Trophoblast cell (in vitro differentiated cells and primary cell): ENCODE measurements around the gene CNP.

Source experiments
- DNase-seq, 2 donors: peaks; one replicate each; pipeline ENCODE4 v3.0.0-alpha.2; 2016
- H2AFZ ChIP-seq: 2 replicates; pipeline ENCODE4 v1.6.1; 2013; ENCODE audit warnings: low read length, moderate library complexity, mild to moderate bottlenecking; ENCODE audit not compliant: insufficient read depth, poor library complexity
- H2AK5ac ChIP-seq: 2 replicates; pipeline ENCODE4 v1.6.1; 2013; ENCODE audit warnings: mild to moderate bottlenecking, low read length
- H2BK120ac ChIP-seq: 2 replicates; pipeline ENCODE4 v1.6.1; 2013; ENCODE audit warnings: low read length, mild to moderate bottlenecking, moderate library complexity; ENCODE audit not compliant: insufficient read depth, poor library complexity
- H2BK12ac ChIP-seq: 2 replicates; pipeline ENCODE4 v1.6.1; 2013; ENCODE audit warnings: mild to moderate bottlenecking, low read length, moderate library complexity
- H2BK5ac ChIP-seq: 2 replicates; pipeline ENCODE4 v1.6.1; 2013; ENCODE audit warnings: low read length, low read depth, moderate library complexity, mild to moderate bottlenecking; ENCODE audit not compliant: poor library complexity
- H3K14ac ChIP-seq: 2 replicates; pipeline ENCODE4 v1.6.1; 2013; ENCODE audit warnings: mild to moderate bottlenecking, low read length
- H3K18ac ChIP-seq: 2 replicates; pipeline ENCODE4 v1.6.1; 2013; ENCODE audit warnings: mild to moderate bottlenecking, low read length
- H3K23ac ChIP-seq: 2 replicates; pipeline ENCODE4 v1.6.1; 2013; ENCODE audit warnings: low read length
- H3K27ac ChIP-seq: 2 replicates; pipeline ENCODE4 v1.5.1; 2013; ENCODE audit warnings: low read depth, mild to moderate bottlenecking, inconsistent platforms, low read length, moderate library complexity
- H3K27me3 ChIP-seq: 2 replicates; pipeline ENCODE4 v1.6.1; 2013; ENCODE audit warnings: inconsistent platforms, mild to moderate bottlenecking, low read length, moderate library complexity; ENCODE audit not compliant: insufficient read depth
- H3K36me3 ChIP-seq, 2 experiments: 1 replicate in 1 of 2; 2 replicates in 1 of 2; pipeline ENCODE4 v1.6.1; 2013; ENCODE audit warnings: low read length in 2 of 2, mild to moderate bottlenecking in 2 of 2, moderate library complexity in 1 of 2; ENCODE audit not compliant: insufficient read depth in 2 of 2, control insufficient read depth in 1 of 2
- H3K4ac ChIP-seq: 2 replicates; pipeline ENCODE4 v1.6.1; 2013; ENCODE audit warnings: low read depth, mild to moderate bottlenecking, low read length, moderate library complexity
- H3K4me1 ChIP-seq, 2 experiments: 1 replicate in 1 of 2; 2 replicates in 1 of 2; pipeline ENCODE4 v1.6.1; 2013; ENCODE audit warnings: low read length in 2 of 2, mild to moderate bottlenecking in 2 of 2, moderate library complexity in 1 of 2; ENCODE audit not compliant: insufficient read depth in 2 of 2, control insufficient read depth in 1 of 2
- H3K4me2 ChIP-seq: 2 replicates; pipeline ENCODE4 v1.6.1; 2013; ENCODE audit warnings: inconsistent platforms, mild to moderate bottlenecking, low read length, moderate library complexity
- H3K4me3 ChIP-seq: 2 replicates; pipeline ENCODE4 v1.5.1; 2013; ENCODE audit warnings: mild to moderate bottlenecking, low read depth, low read length, inconsistent platforms
- H3K79me1 ChIP-seq: one replicate; pipeline ENCODE4 v1.6.1; 2013; ENCODE audit warnings: low read length
- H3K79me2 ChIP-seq: 2 replicates; pipeline ENCODE4 v1.6.1; 2013; ENCODE audit warnings: low read length, mild to moderate bottlenecking; ENCODE audit not compliant: control insufficient read depth, insufficient read depth, poor library complexity
- H3K9ac ChIP-seq: 2 replicates; pipeline ENCODE4 v1.6.1; 2013; ENCODE audit warnings: mild to moderate bottlenecking, low read length
- H3K9me3 ChIP-seq: 2 replicates; pipeline ENCODE4 v1.6.1; 2013; ENCODE audit warnings: low read depth, mild to moderate bottlenecking, control low read depth, inconsistent platforms, low read length; ENCODE audit not compliant: insufficient read depth
- H4K12ac ChIP-seq: 2 replicates; pipeline ENCODE4 v1.6.1; 2013; ENCODE audit warnings: low read depth, mild to moderate bottlenecking, low read length, moderate library complexity
- H4K8ac ChIP-seq: 2 replicates; pipeline ENCODE4 v1.6.1; 2013; ENCODE audit warnings: low read depth, mild to moderate bottlenecking, low read length, moderate library complexity
- H4K91ac ChIP-seq: one replicate; pipeline ENCODE4 v1.6.1; 2013; ENCODE audit warnings: low read depth, mild to moderate bottlenecking, low read length, moderate library complexity
- WGBS: extraction: QIAGEN DNeasy Blood & Tissue Kit; methylation state at CpG from one replicate; pipeline ENCODE4 v1.1.7; 2013; ENCODE audit warnings: missing lambda C conversion rate; ENCODE audit not compliant: insufficient read length, insufficient coverage; ENCODE audit errors: extremely low coverage; 5-methylcytosine and 5-hydroxymethylcytosine counted together

CNP gene

GRCh38 chr17:41968676-41969075 is 2.1 kb downstream of the CNP start:
- Histone ChIP-seq H4K8ac (no peak overlapping the region), H3K23ac (no peak overlapping the region), H4K12ac (no peak overlapping the region), H4K91ac (no peak overlapping the region), H3K27me3 (no peaks in the 10 kb centered on the region), H3K9me3 (no peaks in the 10 kb centered on the region), H3K79me1 (peaks cover 6% of the 10 kb centered on the region), H2AK5ac (no peak overlapping the region), H3K79me2 (peaks cover 6% of the 10 kb centered on the region), H2BK12ac (no peak overlapping the region), H3K18ac (no peak overlapping the region), H3K14ac (no peak overlapping the region), H3K27ac (no peak overlapping the region), H2BK120ac (no peak overlapping the region), H3K4ac (no peak overlapping the region), H3K9ac (no peak overlapping the region), H3K4me2 (no peak overlapping the region), H3K4me3 (no peak overlapping the region), H2AFZ (no peak overlapping the region), H3K36me3 (peaks cover 35 to 40% of the 10 kb centered on the region in 2 experiments), H3K4me1 (peaks cover 8 to 9% of the 10 kb centered on the region in 2 experiments), H2BK5ac (no peak overlapping the region)
- DNase-seq = no peak
- no CpG with 5 or more reads among the region's 10 CpGs for WGBS

DNA sequence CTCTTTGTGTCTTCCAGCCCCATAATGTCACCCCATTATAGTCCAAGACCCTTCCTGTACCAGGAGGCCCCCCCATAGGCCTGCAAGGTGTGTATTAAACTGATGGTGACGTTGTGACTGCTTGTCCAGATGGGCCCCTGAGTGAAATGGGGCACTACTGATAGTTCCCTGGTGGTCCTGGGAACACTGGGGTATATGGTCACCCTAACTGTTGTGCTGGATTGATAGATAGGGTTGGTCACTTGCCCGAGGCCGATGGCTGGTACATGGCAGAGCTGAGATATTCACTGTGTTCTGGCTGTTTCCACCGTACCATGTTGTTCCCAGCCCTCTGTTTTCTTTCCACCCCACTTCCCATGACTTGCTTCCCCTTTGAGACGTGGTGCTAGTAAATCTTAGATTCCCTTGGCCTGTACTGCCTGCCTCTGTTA is 4.3 kb downstream of the CNP start:
- no peak overlapping the region for H3K27ac ChIP-seq
- H4K12ac ChIP-seq = no peak overlapping the region
- DNase-seq = no peak
- H4K91ac ChIP-seq = no peak overlapping the region
- H2AFZ ChIP-seq = no peak overlapping the region
- no peak overlapping the region for H2BK120ac ChIP-seq
- peaks cover 56 to 62% of the 10 kb centered on the region in 2 experiments for H3K36me3 ChIP-seq
- no peak overlapping the region for H3K4me2 ChIP-seq
- no peak overlapping the region for H4K8ac ChIP-seq
- H2BK5ac ChIP-seq = no peak overlapping the region
- H3K4ac ChIP-seq = no peak overlapping the region
- H3K14ac ChIP-seq = no peak overlapping the region
- no peak overlapping the region for H3K23ac ChIP-seq
- WGBS = no CpG with 5 or more reads among the region's 5 CpGs
- H3K79me1 ChIP-seq = peaks cover 6% of the 10 kb centered on the region
- H3K79me2 ChIP-seq = peaks cover 6% of the 10 kb centered on the region
- no peak overlapping the region for H3K18ac ChIP-seq
- no peak overlapping the region for H2AK5ac ChIP-seq
- no peak overlapping the region for H3K4me3 ChIP-seq
- no peak overlapping the region for H2BK12ac ChIP-seq
- H3K4me1 ChIP-seq = peaks cover 5 to 6% of the 10 kb centered on the region in 2 experiments
- no peak overlapping the region for H3K9ac ChIP-seq
- H3K27me3 ChIP-seq = no peaks in the 10 kb centered on the region
- no peaks in the 10 kb centered on the region for H3K9me3 ChIP-seq

- Histone ChIP-seq H2AFZ (no peak overlapping the region), H2AK5ac (no peak overlapping the region), H3K9ac (no peak overlapping the region), H3K4me2 (no peak overlapping the region), H3K23ac (no peak overlapping the region), H4K91ac (no peak overlapping the region), H3K4me1 (peaks cover 5 to 6% of the 10 kb centered on the region in 2 experiments), H3K27ac (no peak overlapping the region), H3K36me3 (peaks cover 63 to 72% of the 10 kb centered on the region in 2 experiments), H3K9me3 (no peaks in the 10 kb centered on the region), H3K14ac (no peak overlapping the region), H3K4ac (no peak overlapping the region), H2BK5ac (no peak overlapping the region), H3K18ac (no peak overlapping the region), H3K27me3 (no peaks in the 10 kb centered on the region), H3K79me1 (peaks cover 3% of the 10 kb centered on the region), H4K12ac (no peak overlapping the region), H4K8ac (no peak overlapping the region), H2BK120ac (no peak overlapping the region), H3K4me3 (no peak overlapping the region), H3K79me2 (peaks cover 4% of the 10 kb centered on the region), H2BK12ac (no peak overlapping the region)
- no peak for DNase-seq
- no CpG with 5 or more reads among the region's 18 CpGs for WGBS
Measured at GRCh38 chr17:41971721-41972523, 5.3 kb downstream of the CNP start.

- Histone ChIP-seq H4K12ac (no peak overlapping the region), H3K79me1 (no peaks in the 10 kb centered on the region), H3K27me3 (no peaks in the 10 kb centered on the region), H3K4me2 (no peak overlapping the region), H3K79me2 (no peaks in the 10 kb centered on the region), H2BK12ac (no peak overlapping the region), H3K4me3 (no peak overlapping the region), H3K23ac (no peak overlapping the region), H2AK5ac (no peak overlapping the region), H2BK120ac (no peak overlapping the region), H2AFZ (no peak overlapping the region), H4K8ac (no peak overlapping the region), H2BK5ac (no peak overlapping the region), H3K36me3 (peaks cover 67 to 79% of the 10 kb centered on the region in 2 experiments), H3K9ac (no peak overlapping the region), H3K14ac (no peak overlapping the region), H4K91ac (no peak overlapping the region), H3K4ac (no peak overlapping the region), H3K9me3 (no peaks in the 10 kb centered on the region), H3K27ac (no peak overlapping the region), H3K4me1 (no peaks in the 10 kb centered on the region), H3K18ac (no peak overlapping the region)
- no CpG with 5 or more reads among the region's 22 CpGs for WGBS
- no peak for DNase-seq
Measured at GRCh38 chr17:41972571-41973407, 6.2 kb downstream of the CNP start.
